K562 (cell line): Measurements from ENCODE around the gene PACSIN3. TPM values are rescaled to one million over a fixed set of nuclear protein-coding genes. Genes with fewer than 3 reads are reported as not detected.

ENCODE experiments used
- BCLAF1 ChIP-seq, 2 experiments: fragments of 450-650 bp in 1 of 2; IDR thresholded peaks; 2 replicates each; pipeline ENCODE4 v1.6.1; 2011 to 2017; ENCODE audit warnings: low read depth in 2 of 2, antibody characterized with exemption in 1 of 2, borderline replicate concordance in 1 of 2, low read length in 1 of 2, mild to moderate bottlenecking in 1 of 2, mixed read lengths in 1 of 2; ENCODE audit not compliant: control insufficient read depth in 1 of 2
- CREM ChIP-seq: IDR thresholded peaks from 2 replicates; pipeline ENCODE4 v1.6.1; 2014; ENCODE audit warnings: antibody characterized with exemption, low read depth
- CTCF ChIP-seq, 3 experiments: IDR thresholded peaks in 2 of 3; conservative IDR thresholded peaks in 1 of 3; 2 replicates each; pipeline ENCODE4 v1.5.1; 2011 to 2012; ENCODE audit warnings: low read length in 3 of 3, mild to moderate bottlenecking in 3 of 3, control low read depth in 2 of 3, improper control_type of control experiment in 1 of 3, inconsistent platforms in 1 of 3, low read depth in 1 of 3, mixed read lengths in 1 of 3, moderate library complexity in 1 of 3; ENCODE audit not compliant: insufficient read depth in 2 of 3
- PHF20 ChIP-seq: fragments of 450-650 bp; IDR thresholded peaks from 2 replicates; pipeline ENCODE4 v1.6.1; 2018; ENCODE audit not compliant: partially characterized antibody
- ZBTB11 ChIP-seq, 3 experiments: fragments of 200-800 bp in 1 of 3; fragments of 250-450 bp in 1 of 3; fragments of 450-650 bp in 1 of 3; sonication (Bioruptor Pico) in 1 of 3; sonication (Bioruptor generic) in 1 of 3; formaldehyde crosslinking in 1 of 3; IDR thresholded peaks; 2 replicates each; pipeline versions ENCODE4 v1.6.1 to v1.8.0; 2016 to 2022; ENCODE audit warnings: mild to moderate bottlenecking in 2 of 3, missing genetic modification characterization in 2 of 3, missing compliant biosample characterization in 1 of 3, moderate library complexity in 1 of 3
- ZBTB33 ChIP-seq: sonication (generic); formaldehyde crosslinking; IDR thresholded peaks from 2 replicates; pipeline ENCODE4 v1.8.1; 2023; ENCODE audit warnings: mild to moderate bottlenecking, missing genetic modification reagents
- ZNF12 ChIP-seq: sonication (generic); formaldehyde crosslinking; IDR thresholded peaks from 2 replicates; pipeline ENCODE4 v1.4.0; 2020; ENCODE audit warnings: mild to moderate bottlenecking, missing genetic modification reagents
- ZNF395 ChIP-seq: fragments of 200-800 bp; sonication (Bioruptor generic); IDR thresholded peaks from 2 replicates; pipeline ENCODE4 v1.6.1; 2017; ENCODE audit warnings: missing genetic modification characterization, missing compliant biosample characterization
- polyA plus RNA-seq, 8 experiments: library from polyadenylated mRNA; depleted of rRNA in 4 of 8; stranded (reverse) in 5 of 8; unstranded in 3 of 8; fragments of >200 nt; fragmentation: Nextera tagmentation in 2 of 8; fragmentation: Illumina TruSeq in 1 of 8; extraction: Ambion mirVana in 2 of 8; extraction: Trizol in 1 of 8; gene quantifications; 2 replicates each; pipeline versions ENCODE4 v1.2.1 to v1.2.3, GENCODE V29; 2011 to 2014; ENCODE audit warnings: inconsistent platforms in 1 of 8, missing spikeins in 1 of 8
- total RNA-seq, 7 experiments: library from RNA; depleted of rRNA in 6 of 7; stranded (reverse); fragments of >200 nt in 6 of 7; fragmentation: Illumina TruSeq in 2 of 7; extraction: Trizol in 2 of 7; gene quantifications; 2 replicates each; pipeline versions ENCODE4 v1.2.1 to v1.2.3, GENCODE V29; 2011 to 2021; ENCODE audit warnings: low replicate concordance in 1 of 7

Gene PACSIN3
- total and polyA plus RNA-seq, 9 of the 15 experiments (the other 6 are each of a cell fraction or from before 2014, with no cell fraction given): 0.13 to 18.1 (median 7.1) TPM

- TF ChIP-seq BCLAF1 (IDR thresholded peaks at IDR 0.05; ENCODE audit: borderline replicate concordance in 1 of 2, control insufficient read depth in 1 of 2, low read depth in 2 of 2, low read length in 1 of 2) (no peak), CREM (no peak), CTCF (IDR thresholded peaks at IDR 0.05 in 2 of 3, conservative IDR thresholded peaks at IDR 0.05 in 1 of 3; ENCODE audit: insufficient read depth in 2 of 3, low read depth in 1 of 3, low read length in 3 of 3) (no peak), ZBTB33 (CRISPR knock-in tag) (peak; percentile 92), ZBTB11 (CRISPR knock-in tag; IDR thresholded peaks at IDR 0.05) (no peak), ZNF395 (CRISPR knock-in tag) (no peak), PHF20 (no peak), ZNF12 (no peak)
Measured at GRCh38 chr11:47185305-47186075, 744 bp downstream of the PACSIN3 start (continued).
